Fibroblast of lung (primary cell): Measurements from ENCODE around the gene DYNC2I2. TPM values are rescaled to one million over a fixed set of nuclear protein-coding genes. Genes with fewer than 3 reads are reported as not detected.

ENCODE experiments used
- DNase-seq, 2 donors: peaks; one replicate each; pipeline versions ENCODE4 v3.0.0 to v3.0.0-alpha.2; 2010; ENCODE audit warnings: low read depth in 2 of 2
- H2AFZ ChIP-seq: 2 replicates; pipeline ENCODE4 v1.5.1; 2012; ENCODE audit warnings: low read length, control low read depth, inconsistent platforms
- H3K27ac ChIP-seq: 2 replicates; pipeline ENCODE4 v1.5.1; 2011; ENCODE audit warnings: low read length, control low read depth; ENCODE audit not compliant: insufficient read depth
- H3K27me3 ChIP-seq: 2 replicates; pipeline ENCODE4 v1.5.1; 2011; ENCODE audit warnings: mild to moderate bottlenecking, low read length; ENCODE audit not compliant: control insufficient read depth, insufficient read depth
- H3K36me3 ChIP-seq: 2 replicates; pipeline ENCODE4 v1.5.1; 2011; ENCODE audit warnings: low read length; ENCODE audit not compliant: control insufficient read depth, insufficient read depth
- H3K4me1 ChIP-seq: 2 replicates; pipeline ENCODE4 v1.5.1; 2011; ENCODE audit warnings: low read length; ENCODE audit not compliant: control insufficient read depth, insufficient read depth; ENCODE audit errors: extremely low read depth
- H3K4me2 ChIP-seq: 2 replicates; pipeline ENCODE4 v1.5.1; 2011; ENCODE audit warnings: low read length, control low read depth; ENCODE audit not compliant: insufficient read depth; ENCODE audit errors: extremely low read depth
- H3K4me3 ChIP-seq, 4 experiments: fragments of 200-600 bp in 1 of 4; sonication (generic) in 1 of 4; replicated peaks in 1 of 4; 2 replicates each; pipeline ENCODE4 v1.5.1; 2011 to 2016; ENCODE audit warnings: low read length in 4 of 4, low read depth in 3 of 4, mild to moderate bottlenecking in 3 of 4, control low read depth in 2 of 4, inconsistent platforms in 1 of 4, mixed read lengths in 1 of 4; ENCODE audit not compliant: insufficient read depth in 1 of 4; ENCODE audit errors: control extremely low read depth in 1 of 4
- H3K79me2 ChIP-seq: 2 replicates; pipeline ENCODE4 v1.5.1; 2012; ENCODE audit warnings: mild to moderate bottlenecking, low read length, inconsistent platforms; ENCODE audit not compliant: control insufficient read depth, insufficient read depth
- H3K9ac ChIP-seq: 2 replicates; pipeline ENCODE4 v1.5.1; 2011; ENCODE audit warnings: mild to moderate bottlenecking, low read length, control low read depth; ENCODE audit not compliant: insufficient read depth
- H3K9me3 ChIP-seq: 2 replicates; pipeline ENCODE4 v1.5.1; 2012; ENCODE audit warnings: low read depth, low read length; ENCODE audit not compliant: control insufficient read depth, insufficient read depth
- H4K20me1 ChIP-seq: 2 replicates; pipeline ENCODE4 v1.5.1; 2011; ENCODE audit warnings: low read length; ENCODE audit not compliant: control insufficient read depth, insufficient read depth; ENCODE audit errors: extremely low read depth
- CTCF ChIP-seq, 2 donors: IDR thresholded peaks in 1 of 2; conservative IDR thresholded peaks in 1 of 2; 1 replicate in 1 of 2; 2 replicates in 1 of 2; pipeline ENCODE4 v1.5.1; 2011 to 2012; ENCODE audit warnings: low read length in 2 of 2, control low read depth in 1 of 2, inconsistent platforms in 1 of 2, low read depth in 1 of 2, mild to moderate bottlenecking in 1 of 2
- EZH2 ChIP-seq: IDR thresholded peaks from 2 replicates; pipeline ENCODE4 v1.5.1; 2012; ENCODE audit warnings: low read length, control low read depth, mild to moderate bottlenecking; ENCODE audit errors: missing control alignments
- polyA plus RNA-seq, 2 donors: library from polyadenylated mRNA; depleted of rRNA in 1 of 2; stranded (reverse) in 1 of 2; unstranded in 1 of 2; fragments of >200 nt; gene quantifications; 2 replicates each; pipeline ENCODE4 v1.2.1, GENCODE V29; 2011 to 2012; ENCODE audit warnings: missing spikeins in 1 of 2
- total RNA-seq: library from RNA; depleted of rRNA; stranded (reverse); fragments of >200 nt; gene quantifications from 2 replicates; pipeline ENCODE4 v1.2.1, GENCODE V29; 2014

DYNC2I2 gene
- total and polyA plus RNA-seq, 2 donors (not counting 1 experiment from before 2014, with no cell fraction given), result 13.2 to 41.5 TPM

GRCh38 chr9:128627906-128628305, 28.7 kb downstream of the DYNC2I2 start:
- Histone ChIP-seq H3K4me1 (peaks cover 2% of the 10 kb centered on the region), H3K79me2 (no peaks in the 10 kb centered on the region), H3K9me3 (no peaks in the 10 kb centered on the region), H3K4me3 (no peak overlapping the region), H3K9ac (no peak overlapping the region), H3K4me2 (no peak overlapping the region), H4K20me1 (no peaks in the 10 kb centered on the region), H3K36me3 (peaks cover 55% of the 10 kb centered on the region), H3K27me3 (no peaks in the 10 kb centered on the region), H3K27ac (no peak overlapping the region), H2AFZ (no peak overlapping the region)
- no peak for DNase-seq
- TF ChIP-seq EZH2, result no peak
- no peak for TF ChIP-seq CTCF (conservative IDR thresholded peaks at IDR 0.05 in 1 of 2, IDR thresholded peaks at IDR 0.05 in 1 of 2; ENCODE audit: low read depth in 1 of 2, low read length in 2 of 2)

- no peaks in the 10 kb centered on the region for H3K79me2 ChIP-seq
- TF ChIP-seq CTCF (conservative IDR thresholded peaks at IDR 0.05 in 1 of 2, IDR thresholded peaks at IDR 0.05 in 1 of 2; ENCODE audit: low read depth in 1 of 2, low read length in 2 of 2), result no peak
- no peak for TF ChIP-seq EZH2
- no peaks in the 10 kb centered on the region for H3K27me3 ChIP-seq
- peaks cover 2% of the 10 kb centered on the region for H3K4me1 ChIP-seq
- no peak overlapping the region for H2AFZ ChIP-seq
- no peaks in the 10 kb centered on the region for H4K20me1 ChIP-seq
- no peak overlapping the region for H3K9ac ChIP-seq
- no peak overlapping the region for H3K27ac ChIP-seq
- H3K4me2 ChIP-seq, result no peak overlapping the region
- H3K36me3 ChIP-seq, result peaks cover 51% of the 10 kb centered on the region
- no peaks in the 10 kb centered on the region for H3K9me3 ChIP-seq
- no peak for DNase-seq
- no peak overlapping the region for H3K4me3 ChIP-seq
These were observed 29.4 kb downstream of the DYNC2I2 start for GRCh38 chr9:128627127-128627715.

GRCh38 chr9:128626181-128626580, 30.5 kb downstream of the DYNC2I2 start:
- no peaks in the 10 kb centered on the region for H4K20me1 ChIP-seq
- TF ChIP-seq CTCF (conservative IDR thresholded peaks at IDR 0.05 in 1 of 2, IDR thresholded peaks at IDR 0.05 in 1 of 2; ENCODE audit: low read depth in 1 of 2, low read length in 2 of 2) (no peak), EZH2 (no peak)

More at GRCh38 chr9:128626181-128626580, 30.5 kb downstream of the DYNC2I2 start:
- Histone ChIP-seq H3K4me3 (no peak overlapping the region), H3K27ac (no peak overlapping the region), H2AFZ (no peak overlapping the region), H3K79me2 (no peaks in the 10 kb centered on the region), H3K27me3 (no peaks in the 10 kb centered on the region), H3K4me2 (no peak overlapping the region), H3K9ac (no peak overlapping the region), H3K4me1 (peaks cover 2% of the 10 kb centered on the region), H3K9me3 (no peaks in the 10 kb centered on the region), H3K36me3 (peaks cover 51% of the 10 kb centered on the region)
- no peak for DNase-seq
